Vagina (tissue), 2 donors: Measurements from ENCODE around the gene DMD.

Experiments used
- POLR2A ChIP-seq, 2 donors: fragments of 450-650 bp; IDR thresholded peaks; one replicate each; pipeline ENCODE4 v1.6.1; 2017; ENCODE audit warnings: antibody characterized with exemption in 2 of 2, mild to moderate bottlenecking in 2 of 2, moderate library complexity in 2 of 2
- POLR2AphosphoS5 ChIP-seq, 2 donors: sonication (generic); formaldehyde crosslinking; IDR thresholded peaks; one replicate each; pipeline ENCODE4 v1.9.0; 2017; ENCODE audit warnings: antibody characterized with exemption in 2 of 2, mild to moderate bottlenecking in 2 of 2, low read depth in 1 of 2; ENCODE audit not compliant: insufficient read depth in 1 of 2
- TF ChIP-seq, protein P1 (sequence below), 3 experiments: fragments of 450-650 bp in 2 of 3; fragments of 200-600 bp in 1 of 3; sonication (generic) in 1 of 3; IDR thresholded peaks; one replicate each; pipeline ENCODE4 v1.5.1; 2017 to 2019; ENCODE audit warnings: antibody characterized with exemption in 3 of 3, mild to moderate bottlenecking in 2 of 3, moderate library complexity in 2 of 3

GRCh38 chrX:32045149-32045548 lies 1166.2 kb downstream of the DMD start:
- TF ChIP-seq, protein P1, sequence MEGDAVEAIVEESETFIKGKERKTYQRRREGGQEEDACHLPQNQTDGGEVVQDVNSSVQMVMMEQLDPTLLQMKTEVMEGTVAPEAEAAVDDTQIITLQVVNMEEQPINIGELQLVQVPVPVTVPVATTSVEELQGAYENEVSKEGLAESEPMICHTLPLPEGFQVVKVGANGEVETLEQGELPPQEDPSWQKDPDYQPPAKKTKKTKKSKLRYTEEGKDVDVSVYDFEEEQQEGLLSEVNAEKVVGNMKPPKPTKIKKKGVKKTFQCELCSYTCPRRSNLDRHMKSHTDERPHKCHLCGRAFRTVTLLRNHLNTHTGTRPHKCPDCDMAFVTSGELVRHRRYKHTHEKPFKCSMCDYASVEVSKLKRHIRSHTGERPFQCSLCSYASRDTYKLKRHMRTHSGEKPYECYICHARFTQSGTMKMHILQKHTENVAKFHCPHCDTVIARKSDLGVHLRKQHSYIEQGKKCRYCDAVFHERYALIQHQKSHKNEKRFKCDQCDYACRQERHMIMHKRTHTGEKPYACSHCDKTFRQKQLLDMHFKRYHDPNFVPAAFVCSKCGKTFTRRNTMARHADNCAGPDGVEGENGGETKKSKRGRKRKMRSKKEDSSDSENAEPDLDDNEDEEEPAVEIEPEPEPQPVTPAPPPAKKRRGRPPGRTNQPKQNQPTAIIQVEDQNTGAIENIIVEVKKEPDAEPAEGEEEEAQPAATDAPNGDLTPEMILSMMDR (IDR thresholded peaks at IDR 0.05), result no peak
- TF ChIP-seq POLR2A (IDR thresholded peaks at IDR 0.05) (no peak), POLR2AphosphoS5 (IDR thresholded peaks at IDR 0.05; ENCODE audit: insufficient read depth in 1 of 2, low read depth in 1 of 2) (no peak)
